Small intestine (tissue), 7 donors: ENCODE results near the gene TMEM17. TPM values are rescaled to one million over a fixed set of nuclear protein-coding genes. Genes with fewer than 3 reads are reported as not detected.
"Not testable (repeated sequence)": the region's sequence is repeated elsewhere in the genome, so short reads cannot be mapped to it uniquely, and the experiment has no call there.

Source experiments
- DNase-seq, 2 donors: peaks; one replicate each; pipeline versions ENCODE4 v3.0.0 to v3.0.0-alpha.2; 2013
- FAIRE-seq: peaks from 2 replicates; lab custom pipeline; 2012; peaks lifted over from hg19 to GRCh38; lab: Jason Lieb, UNC
- H3K27ac ChIP-seq, 3 donors: one replicate each; pipeline ENCODE4 v1.5.1; 2013; ENCODE audit warnings: low read length in 2 of 3, mild to moderate bottlenecking in 2 of 3, control low read depth in 1 of 3, inconsistent platforms in 1 of 3, low read depth in 1 of 3, moderate library complexity in 1 of 3
- H3K27me3 ChIP-seq, 3 donors: one replicate each; pipeline ENCODE4 v1.6.1; 2013; ENCODE audit warnings: low read length in 3 of 3, inconsistent platforms in 1 of 3; ENCODE audit not compliant: control insufficient read depth in 3 of 3, insufficient read depth in 3 of 3
- H3K36me3 ChIP-seq, 3 donors: one replicate each; pipeline ENCODE4 v1.6.1; 2013; ENCODE audit warnings: low read length in 3 of 3, inconsistent platforms in 1 of 3, low read depth in 1 of 3, mild to moderate bottlenecking in 1 of 3, moderate library complexity in 1 of 3; ENCODE audit not compliant: control insufficient read depth in 3 of 3, insufficient read depth in 2 of 3
- H3K4me1 ChIP-seq, 3 donors: one replicate each; pipeline ENCODE4 v1.6.1; 2013; ENCODE audit warnings: low read length in 2 of 3, inconsistent platforms in 1 of 3, low read depth in 1 of 3, mild to moderate bottlenecking in 1 of 3, moderate library complexity in 1 of 3; ENCODE audit not compliant: control insufficient read depth in 3 of 3, insufficient read depth in 2 of 3
- H3K4me3 ChIP-seq, 3 donors: one replicate each; pipeline ENCODE4 v1.5.1; 2013; ENCODE audit warnings: low read length in 3 of 3, control low read depth in 1 of 3, inconsistent platforms in 1 of 3, low read depth in 1 of 3, mild to moderate bottlenecking in 1 of 3, moderate library complexity in 1 of 3
- H3K9me3 ChIP-seq, 2 donors: one replicate each; pipeline ENCODE4 v1.6.1; 2013; ENCODE audit warnings: low read depth in 1 of 2, low read length in 1 of 2; ENCODE audit not compliant: control insufficient read depth in 2 of 2, insufficient read depth in 1 of 2
- WGBS, 3 donors: extraction: QIAGEN DNeasy Blood & Tissue Kit; methylation state at CpG; one replicate each; pipeline ENCODE4 v1.1.7; 2013; 5-methylcytosine and 5-hydroxymethylcytosine counted together
- polyA plus RNA-seq, 4 donors: library from polyadenylated mRNA; stranded (reverse) in 3 of 4; unstranded in 1 of 4; fragments of 200-250 nt in 3 of 4; fragments of 120-200 nt in 1 of 4; gene quantifications; one replicate each; pipeline versions ENCODE4 v1.2.1 to v1.2.3, GENCODE V29; 2013
- donor health status: healthy with polysubstance abuse.
- donor health status: control.
- donor health status: control.
- donor health status: Bipolar disorder and iron deficiency.
- donor health status: healthy.

TMEM17 gene
- polyA plus RNA-seq, 4 donors: 1.2 to 4.1 TPM; not detected in 2

- DNase-seq: no peak
- Histone ChIP-seq H3K9me3 (peaks cover 0 to 5% of the 10 kb centered on the region in 2 donors), H3K36me3 (no peaks in the 10 kb centered on the region), H3K4me3 (no peak overlapping the region), H3K4me1 (peaks cover 0 to 13% (median 0%) of the 10 kb centered on the region in 3 donors), H3K27ac (peak overlapping the region in 1 of 3 donors; percentile 10), H3K27me3 (no peaks in the 10 kb centered on the region)
- FAIRE-seq: no peak
These were observed 19.7 kb upstream of the TMEM17 start for GRCh38 chr2:62525549-62526269.

GRCh38 chr2:62524293-62524941, 18.4 kb upstream of the TMEM17 start:
- Histone ChIP-seq H3K4me3 (no peak overlapping the region), H3K27ac (no peak overlapping the region), H3K36me3 (no peaks in the 10 kb centered on the region), H3K27me3 (no peaks in the 10 kb centered on the region), H3K4me1 (peaks cover 0 to 13% (median 0%) of the 10 kb centered on the region in 3 donors), H3K9me3 (peaks cover 0 to 5% of the 10 kb centered on the region in 2 donors)
- no peak for FAIRE-seq
- no peak for DNase-seq
- WGBS, 3 donors: 67 to 81% (median 79%) methylated on average over 5 of the region's 5 CpGs

GRCh38 chr2:62521061-62521460, 15.1 kb upstream of the TMEM17 start:
- H3K36me3 ChIP-seq, FAIRE-seq, H3K27ac ChIP-seq, H3K27me3 ChIP-seq, H3K4me1 ChIP-seq, H3K9me3 ChIP-seq, DNase-seq, H3K4me3 ChIP-seq: not testable (repeated sequence)
- WGBS, 3 donors: 88 to 99% (median 94%) methylated on average over 13 to 14 of the region's 14 CpGs

GRCh38 chr2:62512384-62512783, 6.4 kb upstream of the TMEM17 start:
- no peaks in the 10 kb centered on the region for H3K4me1 ChIP-seq
- WGBS, 3 donors: 67 to 78% (median 67%) methylated on average over 4 of the region's 4 CpGs
- H3K9me3 ChIP-seq: no peaks in the 10 kb centered on the region
- DNase-seq (peak in 1 of 2 donors; percentile 49), FAIRE-seq (no peak)
- no peak overlapping the region for H3K27ac ChIP-seq
- no peak overlapping the region for H3K4me3 ChIP-seq
- no peaks in the 10 kb centered on the region for H3K36me3 ChIP-seq
- H3K27me3 ChIP-seq: no peaks in the 10 kb centered on the region

GRCh38 chr2:62511636-62512035, 5.6 kb upstream of the TMEM17 start:
- H3K27ac ChIP-seq: no peak overlapping the region
- FAIRE-seq (no peak), DNase-seq (no peak)
- peaks cover 0 to 2% (median 0%) of the 10 kb centered on the region in 3 donors for H3K4me1 ChIP-seq
- no peak overlapping the region for H3K4me3 ChIP-seq
- H3K36me3 ChIP-seq: no peaks in the 10 kb centered on the region
- H3K9me3 ChIP-seq: no peaks in the 10 kb centered on the region
- H3K27me3 ChIP-seq: no peaks in the 10 kb centered on the region
- 75 to 87% (median 78%) methylated on average over 6 of the region's 6 CpGs for WGBS, 3 donors

- H3K27ac ChIP-seq: peak overlapping the region; percentile 52 to 91 (median 87)
- H3K4me1 ChIP-seq: peaks cover 0 to 2% (median 0%) of the 10 kb centered on the region in 3 donors
- no peaks in the 10 kb centered on the region for H3K27me3 ChIP-seq
- FAIRE-seq: no peak
- H3K9me3 ChIP-seq: no peaks in the 10 kb centered on the region
- 0 to 3% (median 1%) methylated on average over 3 of the region's 3 CpGs for WGBS, 3 donors
- no peaks in the 10 kb centered on the region for H3K36me3 ChIP-seq
- peak overlapping the region; percentile 55 to 73 (median 72) for H3K4me3 ChIP-seq
- DNase-seq: no peak
These were observed 391 bp upstream of the TMEM17 start for GRCh38 chr2:62506421-62506750.

- 15 to 21% (median 17%) methylated on average over 17 to 18 of the region's 18 CpGs for whole genome bisulfite sequencing, 3 donors
- Histone ChIP-seq H3K27me3 (no peaks in the 10 kb centered on the region), H3K27ac (peak overlapping the region in 2 of 3 donors; percentile 87 to 91), H3K36me3 (no peaks in the 10 kb centered on the region), H3K9me3 (no peaks in the 10 kb centered on the region), H3K4me3 (peak overlapping the region; percentile 55 to 73 (median 72)), H3K4me1 (peaks cover 0 to 2% (median 0%) of the 10 kb centered on the region in 3 donors)
- FAIRE-seq (no peak), DNase-seq (no peak)
These were observed 766 bp downstream of the TMEM17 start for GRCh38 chr2:62505109-62505749.

- no peaks in the 10 kb centered on the region for H3K9me3 ChIP-seq
- FAIRE-seq: no peak
- H3K4me1 ChIP-seq: peaks cover 0 to 2% (median 0%) of the 10 kb centered on the region in 3 donors
- no peaks in the 10 kb centered on the region for H3K36me3 ChIP-seq
- no peaks in the 10 kb centered on the region for H3K27me3 ChIP-seq
- no peak overlapping the region for H3K27ac ChIP-seq
- H3K4me3 ChIP-seq: no peak overlapping the region
- 89 to 91% (median 90%) methylated on average over 6 of the region's 6 CpGs for WGBS, 3 donors
- no peak for DNase-seq
These were observed 1.3 kb downstream of the TMEM17 start for GRCh38 chr2:62504657-62505056.
